Endothelial cell of umbilical vein (primary cell): ENCODE data around the gene MPP3. TPM values are rescaled to one million over a fixed set of nuclear protein-coding genes. Genes with fewer than 3 reads are reported as not detected.

Source experiments
- BruUV-seq: library from RNA; stranded (reverse); fragments of 400-500 nt; replicated peaks from 2 replicates; lab custom pipeline; 2021; lab: Mats Ljungman, UMichigan
- CTCF ChIA-PET: fragments of 300-600, 350-600 bp; sonication (Branson Sonifier 250); formaldehyde crosslinking; loops from one replicate; lab custom pipeline; 2021; ENCODE audit warnings: antibody characterized with exemption, inconsistent platforms; lab: Charles Lee
- POLR2A ChIA-PET: fragments of 300-600, 350-600 bp; sonication (Branson Sonifier 250); formaldehyde crosslinking; loops from one replicate; lab custom pipeline; 2021; ENCODE audit warnings: antibody characterized with exemption, inconsistent platforms; lab: Charles Lee
- DNase-seq: peaks from one replicate; pipeline ENCODE4 v3.0.0-alpha.2; 2011; ENCODE audit warnings: low read depth, low spot score
- FAIRE-seq: peaks from 2 replicates; lab custom pipeline; 2011; peaks lifted over from hg19 to GRCh38; lab: Jason Lieb, UNC
- H2AFZ ChIP-seq: 2 replicates; pipeline ENCODE4 v1.6.0; 2012; ENCODE audit warnings: low read depth, low read length, control low read depth, inconsistent platforms
- H3K27ac ChIP-seq: 2 replicates; pipeline ENCODE4 v1.5.1; 2011; ENCODE audit warnings: low read depth, mild to moderate bottlenecking, control low read depth, low read length, moderate library complexity; ENCODE audit not compliant: insufficient read depth
- H3K27me3 ChIP-seq, 2 experiments: 2 replicates each; pipeline versions ENCODE4 v1.6.0 to v1.6.1; 2011; ENCODE audit warnings: low read length in 2 of 2, mixed read lengths in 1 of 2; ENCODE audit not compliant: control insufficient read depth in 2 of 2, insufficient read depth in 2 of 2
- H3K36me3 ChIP-seq, 2 experiments: 2 replicates in 1 of 2; 3 replicates in 1 of 2; pipeline ENCODE4 v1.5.1; 2011; ENCODE audit warnings: low read length in 2 of 2, mild to moderate bottlenecking in 1 of 2, moderate library complexity in 1 of 2; ENCODE audit not compliant: control insufficient read depth in 2 of 2, insufficient read depth in 2 of 2; ENCODE audit errors: extremely low read depth in 1 of 2
- H3K4me1 ChIP-seq: 3 replicates; pipeline ENCODE4 v1.5.1; 2011; ENCODE audit warnings: mild to moderate bottlenecking, low read length; ENCODE audit not compliant: control insufficient read depth, insufficient read depth; ENCODE audit errors: extremely low read depth
- H3K4me2 ChIP-seq: 2 replicates; pipeline ENCODE4 v1.6.1; 2011; ENCODE audit warnings: low read length, control low read depth, mixed read lengths; ENCODE audit not compliant: insufficient read depth
- H3K4me3 ChIP-seq, 3 experiments: fragments of 200-600 bp in 1 of 3; sonication (generic), shearing (Covaris generic) in 1 of 3; replicated peaks in 1 of 3; 2 replicates each; pipeline ENCODE4 v1.5.1; 2011 to 2016; ENCODE audit warnings: control low read depth in 3 of 3, low read length in 3 of 3, mild to moderate bottlenecking in 2 of 3, inconsistent platforms in 1 of 3, low read depth in 1 of 3, moderate library complexity in 1 of 3; ENCODE audit not compliant: insufficient read depth in 1 of 3
- H3K79me2 ChIP-seq: 2 replicates; pipeline ENCODE4 v1.6.0; 2012; ENCODE audit warnings: low read length, inconsistent platforms; ENCODE audit not compliant: control insufficient read depth, insufficient read depth
- H3K9ac ChIP-seq: replicated peaks from 2 replicates; pipeline ENCODE3; 2011; ENCODE audit warnings: low read length, control low read depth; ENCODE audit not compliant: insufficient read depth; ENCODE audit errors: extremely low read depth
- H3K9me1 ChIP-seq: replicated peaks from 3 replicates; pipeline ENCODE4 v1.6.0; 2011; ENCODE audit warnings: mild to moderate bottlenecking, low read length; ENCODE audit not compliant: control insufficient read depth, insufficient read depth; ENCODE audit errors: extremely low read depth
- H3K9me3 ChIP-seq: replicated peaks from 2 replicates; pipeline ENCODE4 v1.5.1; 2012; ENCODE audit warnings: low read length, inconsistent platforms; ENCODE audit not compliant: control insufficient read depth, insufficient read depth
- H4K20me1 ChIP-seq: replicated peaks from 2 replicates; pipeline ENCODE3; 2011; ENCODE audit warnings: mild to moderate bottlenecking, low read length; ENCODE audit not compliant: control insufficient read depth, insufficient read depth; ENCODE audit errors: extremely low read depth
- EZH2 ChIP-seq: IDR thresholded peaks from 2 replicates; pipeline ENCODE4 v1.6.1; 2012; ENCODE audit warnings: borderline replicate concordance, low read depth, mild to moderate bottlenecking, moderate library complexity, low read length, inconsistent platforms; ENCODE audit not compliant: severe bottlenecking
- FOS ChIP-seq: IDR thresholded peaks from 2 replicates; pipeline ENCODE4 v1.6.1; 2011; ENCODE audit warnings: mild to moderate bottlenecking, low read length, moderate library complexity, borderline replicate concordance; ENCODE audit not compliant: insufficient read depth
- GATA2 ChIP-seq: IDR thresholded peaks from 2 replicates; pipeline ENCODE4 v1.7.0; 2011; ENCODE audit warnings: low read depth, mild to moderate bottlenecking, moderate library complexity, mixed read lengths, low read length; ENCODE audit not compliant: insufficient read length, insufficient read depth
- JUN ChIP-seq: IDR thresholded peaks from 2 replicates; pipeline ENCODE4 v1.6.1; 2011; ENCODE audit warnings: borderline replicate concordance, low read depth; ENCODE audit not compliant: insufficient read length, insufficient read depth
- MYC ChIP-seq: IDR thresholded peaks from one replicate; pipeline ENCODE4 v1.6.1; 2011; ENCODE audit warnings: mild to moderate bottlenecking, low read depth, low read length
- POLR2A ChIP-seq: IDR thresholded peaks from 2 replicates; pipeline ENCODE4 v1.6.1; 2012; ENCODE audit warnings: low read depth, mild to moderate bottlenecking, control low read depth, low read length
- POLR2AphosphoS5 ChIP-seq: IDR thresholded peaks from 2 replicates; pipeline ENCODE4 v1.6.1; 2012; ENCODE audit warnings: low read depth, mild to moderate bottlenecking, control low read depth, low read length, moderate library complexity; ENCODE audit not compliant: insufficient read depth
- dilution Hi-C: fragments of 300-500 bp; cut with MboI; formaldehyde crosslinking; loops from one replicate; pipeline ENCODE4 v1.15.0; 2019; ENCODE audit warnings: low sequenced_read_pairs; ENCODE audit not compliant: extremely low pct_ligation_motif_present
- intact Hi-C: fragments of 100-400 bp; cut with micrococcal nuclease; formaldehyde crosslinking; loops from one replicate; pipeline ENCODE4 v1.10.0; 2022
- polyA plus RNA-seq, 4 experiments: library from polyadenylated mRNA; depleted of rRNA in 3 of 4; stranded (reverse) in 3 of 4; unstranded in 1 of 4; fragments of >200 nt; gene quantifications; 2 replicates each; pipeline versions ENCODE4 v1.2.1 to v1.2.3, GENCODE V29; 2011 to 2012; ENCODE audit warnings: missing spikeins in 1 of 4
- total RNA-seq: library from RNA; stranded (reverse); gene quantifications from 2 replicates; pipeline ENCODE4 v1.2.3, GENCODE V29; 2021
- TF ChIP-seq, protein P1 (sequence below): IDR thresholded peaks from 2 replicates; pipeline ENCODE4 v1.6.1; 2011; ENCODE audit not compliant: insufficient read depth, insufficient read length
- TF ChIP-seq, protein P2 (sequence below), 2 donors: IDR thresholded peaks; 1 replicate in 1 of 2; 2 replicates in 1 of 2; pipeline ENCODE4 v1.5.1; 2011; ENCODE audit warnings: low read length in 2 of 2, mild to moderate bottlenecking in 2 of 2, moderate library complexity in 2 of 2, control low read depth in 1 of 2, inconsistent platforms in 1 of 2, low read depth in 1 of 2; ENCODE audit not compliant: insufficient read depth in 1 of 2; ENCODE audit errors: extremely low read depth in 1 of 2

Gene MPP3
- total and polyA plus RNA-seq, 2 donors (not counting 3 experiments of a cell fraction or from before 2014, with no cell fraction given), result 6.1 to 11.3 TPM

DNA sequence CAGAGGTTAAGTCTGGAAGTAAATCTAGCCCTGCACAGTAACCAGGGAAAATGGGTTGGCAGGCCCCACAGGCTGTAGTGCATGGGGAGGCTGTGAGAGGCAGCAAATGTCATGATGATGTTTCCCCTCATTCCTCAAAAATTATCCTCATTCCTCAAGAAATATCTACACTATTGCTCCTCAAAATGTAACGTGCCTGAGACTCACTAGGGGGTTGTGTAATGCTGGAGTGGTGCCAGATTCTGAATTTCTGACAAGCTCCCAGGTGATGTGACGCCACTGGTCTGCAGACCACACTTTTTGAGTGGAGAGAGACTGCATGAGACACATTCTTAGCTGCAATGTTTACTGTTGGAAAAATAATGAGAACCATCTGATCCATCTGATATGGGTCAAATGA lies 1.2 kb upstream of the MPP3 start:
- dilution Hi-C loops, result no loop called here
- TF ChIP-seq FOS (no peak), JUN (no peak), POLR2A (no peak), POLR2AphosphoS5 (no peak), EZH2 (no peak), MYC (no peak), GATA2 (no peak)
- TF ChIP-seq, protein P1, sequence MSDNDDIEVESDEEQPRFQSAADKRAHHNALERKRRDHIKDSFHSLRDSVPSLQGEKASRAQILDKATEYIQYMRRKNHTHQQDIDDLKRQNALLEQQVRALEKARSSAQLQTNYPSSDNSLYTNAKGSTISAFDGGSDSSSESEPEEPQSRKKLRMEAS, result no peak
- TF ChIP-seq, protein P2, sequence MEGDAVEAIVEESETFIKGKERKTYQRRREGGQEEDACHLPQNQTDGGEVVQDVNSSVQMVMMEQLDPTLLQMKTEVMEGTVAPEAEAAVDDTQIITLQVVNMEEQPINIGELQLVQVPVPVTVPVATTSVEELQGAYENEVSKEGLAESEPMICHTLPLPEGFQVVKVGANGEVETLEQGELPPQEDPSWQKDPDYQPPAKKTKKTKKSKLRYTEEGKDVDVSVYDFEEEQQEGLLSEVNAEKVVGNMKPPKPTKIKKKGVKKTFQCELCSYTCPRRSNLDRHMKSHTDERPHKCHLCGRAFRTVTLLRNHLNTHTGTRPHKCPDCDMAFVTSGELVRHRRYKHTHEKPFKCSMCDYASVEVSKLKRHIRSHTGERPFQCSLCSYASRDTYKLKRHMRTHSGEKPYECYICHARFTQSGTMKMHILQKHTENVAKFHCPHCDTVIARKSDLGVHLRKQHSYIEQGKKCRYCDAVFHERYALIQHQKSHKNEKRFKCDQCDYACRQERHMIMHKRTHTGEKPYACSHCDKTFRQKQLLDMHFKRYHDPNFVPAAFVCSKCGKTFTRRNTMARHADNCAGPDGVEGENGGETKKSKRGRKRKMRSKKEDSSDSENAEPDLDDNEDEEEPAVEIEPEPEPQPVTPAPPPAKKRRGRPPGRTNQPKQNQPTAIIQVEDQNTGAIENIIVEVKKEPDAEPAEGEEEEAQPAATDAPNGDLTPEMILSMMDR (IDR thresholded peaks at IDR 0.05; ENCODE audit: extremely low read depth in 1 of 2, insufficient read depth in 1 of 2, low read depth in 1 of 2, low read length in 2 of 2), result no peak
- POLR2A ChIA-PET, result no interaction called here
- H3K9ac ChIP-seq, result no peak overlapping the region
- H4K20me1 ChIP-seq, result no peaks in the 10 kb centered on the region
- H3K9me3 ChIP-seq, result no peaks in the 10 kb centered on the region
- DNase-seq (no peak), FAIRE-seq (no peak)
- H3K79me2 ChIP-seq, result no peaks in the 10 kb centered on the region
- no peaks in the 10 kb centered on the region for H3K27me3 ChIP-seq
- peaks cover 2% of the 10 kb centered on the region for H3K4me1 ChIP-seq
- no peaks in the 10 kb centered on the region for H3K9me1 ChIP-seq
- CTCF ChIA-PET, result interaction anchor here (5.8 kb wide), 1 partner anchor 12 kb away, joined by 28 read pairs; the partner anchor contains the start of gene CD300LG
- H3K36me3 ChIP-seq, result no peaks in the 10 kb centered on the region
- no peak overlapping the region for H3K4me3 ChIP-seq
- intact Hi-C loops, result no loop called here
- no peak overlapping the region for H3K4me2 ChIP-seq
- no peak overlapping the region for H3K27ac ChIP-seq
- no TSS peak for BruUV-seq
- no peak overlapping the region for H2AFZ ChIP-seq
